Left lung (tissue), 10 donors: ENCODE results near the gene AMN1. TPM values are rescaled to one million over a fixed set of nuclear protein-coding genes. Genes with fewer than 3 reads are reported as not detected.
"Not testable (repeated sequence)": the region's sequence is repeated elsewhere in the genome, so short reads cannot be mapped to it uniquely, and the experiment has no call there.

Experiments used
- ATAC-seq: fragments of 200-7000 bp; cut with Tn5 transposase; one replicate; pipeline ENCODE4 v1.9.1; 2020; ENCODE audit warnings: moderate library complexity
- DNase-seq, 4 donors: peaks; one replicate each; pipeline ENCODE4 v3.0.0-alpha.2; 2013 to 2020
- H3K27ac ChIP-seq, 2 donors: fragments of 200-600 bp; sonication (generic) in 1 of 2; one replicate each; pipeline versions ENCODE4 v1.5.0 to v1.8.0; 2020 to 2021
- H3K27me3 ChIP-seq, 2 donors: fragments of 200-600 bp; sonication (generic) in 1 of 2; one replicate each; pipeline versions ENCODE4 v1.5.0 to v1.8.0; 2020 to 2021
- H3K36me3 ChIP-seq, 2 donors: fragments of 200-600 bp; sonication (generic) in 1 of 2; one replicate each; pipeline versions ENCODE4 v1.5.0 to v1.8.0; 2020 to 2021
- H3K4me1 ChIP-seq, 2 donors: fragments of 200-600 bp; one replicate each; pipeline ENCODE4 v1.8.0; 2021
- H3K4me3 ChIP-seq, 2 donors: fragments of 200-600 bp; sonication (generic) in 1 of 2; one replicate each; pipeline versions ENCODE4 v1.5.0 to v1.8.0; 2020 to 2021; ENCODE audit warnings: mild to moderate bottlenecking in 1 of 2
- H3K9me3 ChIP-seq, 2 donors: fragments of 200-600 bp; sonication (generic) in 1 of 2; one replicate each; pipeline versions ENCODE4 v1.5.0 to v1.8.0; 2020 to 2021
- CTCF ChIP-seq, 2 donors: fragments of 200-600 bp; sonication (generic) in 1 of 2; IDR thresholded peaks; one replicate each; pipeline versions ENCODE4 v1.5.0 to v1.8.0; 2021; ENCODE audit warnings: antibody characterized with exemption in 2 of 2
- intact Hi-C, 2 donors: fragments of 100-400 bp; cut with DNase I; formaldehyde crosslinking; loops; one replicate each; pipeline versions ENCODE4 v1.11.2 to v1.14.2; 2022
- polyA plus RNA-seq, 6 donors: library from polyadenylated mRNA; unstranded; fragments of 120-200 nt; gene quantifications; one replicate each; pipeline ENCODE4 v1.2.1, GENCODE V29; 2013; ENCODE audit not compliant: insufficient read length in 6 of 6
- total RNA-seq, 2 donors: library from RNA; stranded (reverse); fragmentation: NEBNext Ultra II Directional; extraction: Animal tissue kit (Norgen Biotek cat#: 25700); gene quantifications; one replicate each; pipeline ENCODE4 v1.2.1, GENCODE V29; 2021
- donor health status: DM: no; HTN: yes; CAD: no.
- donor health status: DM: no; HTN: no; CAD: no.

The AMN1 gene
- total and polyA plus RNA-seq, 8 donors: 6.6 to 19.7 (median 17.3) TPM

- Histone ChIP-seq H3K27me3 (no peaks in the 10 kb centered on the region), H3K36me3 (no peaks in the 10 kb centered on the region), H3K27ac (no peak overlapping the region), H3K4me1 (peaks cover 0 to 7% of the 10 kb centered on the region in 2 donors), H3K4me3 (no peak overlapping the region), H3K9me3 (no peaks in the 10 kb centered on the region)
- DNase-seq (no peak), ATAC-seq (no peak)
- intact Hi-C loops: no loop called here
- no peak for TF ChIP-seq CTCF (IDR thresholded peaks at IDR 0.05)
These were observed 43.4 kb upstream of the AMN1 start for GRCh38 chr12:31772186-31772585.

- intact Hi-C loops: no loop called here
- DNase-seq (no peak), ATAC-seq (no peak)
- no peaks in the 10 kb centered on the region for H3K27me3 ChIP-seq
- no peak overlapping the region for H3K27ac ChIP-seq
- peaks cover 0 to 6% of the 10 kb centered on the region in 2 donors for H3K4me1 ChIP-seq
- H3K9me3 ChIP-seq: no peaks in the 10 kb centered on the region
- H3K4me3 ChIP-seq: no peak overlapping the region
- TF ChIP-seq CTCF (IDR thresholded peaks at IDR 0.05): no peak
- no peaks in the 10 kb centered on the region for H3K36me3 ChIP-seq
These were observed 39.2 kb upstream of the AMN1 start for GRCh38 chr12:31768046-31768445.

GRCh38 chr12:31765931-31766330, 37.1 kb upstream of the AMN1 start:
- Histone ChIP-seq H3K4me3 (no peak overlapping the region), H3K36me3 (no peaks in the 10 kb centered on the region), H3K4me1 (peaks cover 0 to 9% of the 10 kb centered on the region in 2 donors), H3K27ac (no peak overlapping the region), H3K9me3 (no peaks in the 10 kb centered on the region), H3K27me3 (no peaks in the 10 kb centered on the region)
- intact Hi-C loops: no loop called here
- no peak for DNase-seq
- TF ChIP-seq CTCF (IDR thresholded peaks at IDR 0.05): no peak
- no peak for ATAC-seq

GRCh38 chr12:31759632-31760459, 31.0 kb upstream of the AMN1 start:
- TF ChIP-seq CTCF (IDR thresholded peaks at IDR 0.05): no peak
- no peak for ATAC-seq
- intact Hi-C loops: no loop called here

GRCh38 chr12:31758297-31758696, 29.5 kb upstream of the AMN1 start:
- DNase-seq, H3K4me3 ChIP-seq, H3K36me3 ChIP-seq, H3K27me3 ChIP-seq, intact Hi-C loops, H3K27ac ChIP-seq, H3K9me3 ChIP-seq, H3K4me1 ChIP-seq, ATAC-seq: not testable (repeated sequence)

More at GRCh38 chr12:31759632-31760459, 31.0 kb upstream of the AMN1 start:
- no peak for DNase-seq
- H3K9me3 ChIP-seq: no peaks in the 10 kb centered on the region
- H3K36me3 ChIP-seq: no peaks in the 10 kb centered on the region
- H3K27ac ChIP-seq: no peak overlapping the region
- no peaks in the 10 kb centered on the region for H3K27me3 ChIP-seq
- H3K4me1 ChIP-seq: peaks cover 0 to 9% of the 10 kb centered on the region in 2 donors
- H3K4me3 ChIP-seq: no peak overlapping the region
